DMS114 treated with DMSO at 0.1 percent for 48 hours (cell line): ENCODE measurements around the gene MESP1.
A peak's percentile ranks its signal among the peaks of the same experiment; 100 is the strongest.
"Not testable (repeated sequence)": the region's sequence is repeated elsewhere in the genome, so short reads cannot be mapped to it uniquely, and the experiment has no call there.

Experiments used
- DNase-seq: peaks from one replicate; lab custom pipeline; 2025; ENCODE audit not compliant: unreplicated experiment; lab: John Stamatoyannopoulos, UW

Gene MESP1

GRCh38 chr15:89750560-89751542, at the start of gene MESP1:
TSS of gene MESP1 (minus strand) at chr15:89751249. CDS start at chr15:89751231, 18 bp downstream.
- peak; percentile 92 for DNase-seq

- no peak for DNase-seq
These were observed 49.0 kb upstream of the MESP1 start for GRCh38 chr15:89799918-89800498.

DNA sequence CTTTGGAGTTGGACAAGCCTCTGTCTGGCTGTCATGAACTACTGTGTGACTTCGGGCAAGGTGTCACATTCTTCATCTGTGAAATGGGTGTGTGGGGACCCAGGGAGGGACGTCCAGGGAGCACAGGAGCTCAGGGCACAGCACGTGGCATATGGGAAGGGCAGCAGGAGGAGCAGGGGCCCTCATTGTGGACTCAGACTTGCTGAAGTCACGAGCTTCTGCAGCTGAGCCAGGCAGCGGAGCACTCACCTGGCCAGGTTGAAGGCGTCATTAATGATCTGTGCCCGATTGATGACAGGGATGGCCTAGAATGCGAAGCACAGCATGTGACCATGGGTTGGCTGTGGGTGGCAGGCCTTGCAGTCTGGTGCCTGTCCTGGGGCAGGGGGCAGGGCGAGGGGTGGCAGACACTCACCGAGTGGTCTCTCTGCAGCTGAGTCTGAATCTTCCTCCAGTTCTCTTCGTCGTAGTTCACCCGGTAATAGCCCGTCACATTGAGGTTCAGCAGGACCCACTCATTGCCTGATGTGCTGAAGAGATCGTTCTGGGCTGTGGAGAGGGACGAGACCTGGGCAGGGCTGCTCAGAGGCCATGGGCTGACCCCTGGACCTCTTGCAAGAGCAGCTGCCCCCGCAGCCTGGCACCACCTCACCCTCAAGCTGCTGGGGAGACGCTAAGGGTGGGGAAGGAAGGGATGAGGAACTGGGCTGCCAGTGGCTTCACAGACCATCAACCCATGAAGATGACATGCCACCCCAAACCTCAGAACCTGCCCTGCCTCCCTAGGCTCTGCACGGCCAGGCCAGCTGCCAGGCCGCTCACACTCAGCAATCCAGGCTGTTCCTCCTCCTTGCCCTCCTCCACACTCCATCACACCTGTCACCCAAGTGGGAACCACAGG, 48.2 kb upstream of the MESP1 start:
- no peak for DNase-seq

DNA sequence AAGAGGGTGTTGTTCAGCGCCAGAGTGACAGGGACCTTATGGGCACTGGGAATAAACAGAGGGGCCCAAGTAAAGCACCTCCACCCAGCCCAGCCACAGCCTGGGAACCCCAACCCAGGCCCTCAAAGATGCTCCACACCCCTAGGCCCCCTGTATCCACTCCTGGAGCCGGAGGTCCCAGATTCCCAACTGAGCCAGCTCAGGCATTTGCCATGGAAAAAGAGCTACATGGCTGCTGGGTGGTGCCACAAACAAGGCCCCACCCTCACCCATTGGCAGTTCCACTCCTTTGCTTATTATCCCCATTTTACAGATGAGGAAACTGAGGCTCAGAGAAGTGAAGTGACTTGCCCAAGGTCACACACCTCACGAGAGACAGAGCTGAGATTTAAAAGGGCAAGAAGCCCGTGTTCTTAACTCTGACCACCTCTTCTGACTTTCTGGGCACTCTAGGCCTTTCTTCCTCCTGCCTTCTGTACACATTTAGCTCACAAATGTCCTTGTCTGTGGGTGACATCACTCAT, 46.7 kb upstream of the MESP1 start:
- no peak for DNase-seq

DNA sequence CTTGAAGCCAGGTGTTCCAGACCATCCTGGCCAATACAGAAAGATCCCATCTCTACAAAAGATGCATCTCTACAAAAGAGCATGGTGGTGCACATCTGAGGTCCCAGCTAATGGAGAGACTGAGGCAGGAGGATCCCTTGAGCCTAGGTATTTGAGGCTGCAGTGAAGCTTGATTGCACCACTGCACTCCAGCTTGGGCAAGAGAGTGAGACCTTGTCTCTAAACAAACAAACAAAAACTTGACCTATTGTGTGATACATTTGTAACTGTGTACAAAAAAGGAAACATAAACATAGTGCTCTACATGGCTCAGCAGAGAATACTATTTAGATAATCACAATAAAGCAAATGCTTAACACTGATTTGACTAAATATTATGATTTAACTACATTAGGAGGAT, 44.9 kb upstream of the MESP1 start:
- DNase-seq: no peak

DNA sequence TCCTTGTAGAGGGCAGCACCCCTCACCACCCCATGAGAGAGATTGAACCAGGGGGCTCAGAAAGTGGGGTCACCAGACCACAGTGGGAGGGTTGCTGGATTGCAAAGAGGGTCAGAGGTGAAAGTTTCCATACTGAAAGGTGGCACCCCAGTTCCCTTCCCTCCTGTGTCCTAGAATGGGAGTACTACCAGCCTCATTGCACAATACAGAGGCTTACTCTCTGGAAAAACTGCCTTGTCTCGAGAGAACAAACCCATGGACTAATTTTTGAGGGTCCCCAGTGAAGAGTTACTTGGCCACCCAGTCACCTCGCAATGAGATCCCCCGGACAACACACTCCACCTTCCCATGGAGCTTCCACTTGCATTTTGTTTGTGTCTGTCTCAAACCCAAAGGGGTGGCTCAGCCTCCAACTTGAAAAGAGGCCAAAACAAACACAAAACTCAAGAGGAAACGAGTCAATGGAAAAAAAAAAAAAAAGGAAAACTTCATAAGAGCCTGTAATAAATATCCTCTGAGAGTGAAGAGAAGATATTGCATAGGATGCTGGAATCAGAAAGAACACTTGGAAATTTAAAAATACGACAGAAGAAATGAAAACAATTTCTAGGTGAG, 43.7 kb upstream of the MESP1 start:
- no peak for DNase-seq

DNA sequence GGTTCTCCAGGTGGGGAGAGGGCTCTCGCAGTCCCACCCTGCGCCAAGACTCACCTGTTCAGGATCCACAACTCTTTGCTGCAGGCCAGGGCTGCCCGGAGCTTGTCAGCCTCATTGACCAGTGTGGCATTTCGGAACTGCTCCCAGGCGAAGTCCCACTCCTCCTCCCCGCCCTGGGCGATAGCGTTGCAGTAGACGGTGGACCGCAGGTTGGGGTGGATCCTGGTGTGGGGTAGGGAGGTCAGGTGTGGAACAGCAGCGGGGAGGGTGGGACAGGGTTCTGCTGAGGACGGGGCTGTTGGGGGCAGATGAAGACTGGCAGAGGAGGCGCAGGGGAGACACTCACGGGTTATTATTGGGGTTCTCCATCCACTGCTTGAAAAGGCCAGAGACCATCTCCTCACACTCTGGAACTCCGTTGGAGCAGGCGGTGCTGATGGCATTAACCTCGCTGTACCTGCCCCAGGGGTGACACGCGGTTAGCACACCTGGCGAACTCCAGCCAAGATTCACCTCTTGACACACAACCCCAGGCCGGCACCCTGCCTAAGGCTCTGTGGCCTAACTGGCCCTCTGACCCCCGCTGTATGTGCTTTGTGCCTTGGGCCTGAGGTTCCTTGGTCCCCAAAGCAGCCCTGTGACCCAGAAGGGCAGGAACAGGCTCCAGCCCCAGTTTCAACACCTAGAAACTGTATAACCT, 41.2 kb upstream of the MESP1 start:
- DNase-seq: no peak

GRCh38 chr15:89790661-89791060, 39.6 kb upstream of the MESP1 start:
- no peak for DNase-seq

GRCh38 chr15:89790206-89790605, 39.2 kb upstream of the MESP1 start:
- DNase-seq: no peak

GRCh38 chr15:89788585-89788984, 37.5 kb upstream of the MESP1 start:
- not testable (repeated sequence) for DNase-seq

DNA sequence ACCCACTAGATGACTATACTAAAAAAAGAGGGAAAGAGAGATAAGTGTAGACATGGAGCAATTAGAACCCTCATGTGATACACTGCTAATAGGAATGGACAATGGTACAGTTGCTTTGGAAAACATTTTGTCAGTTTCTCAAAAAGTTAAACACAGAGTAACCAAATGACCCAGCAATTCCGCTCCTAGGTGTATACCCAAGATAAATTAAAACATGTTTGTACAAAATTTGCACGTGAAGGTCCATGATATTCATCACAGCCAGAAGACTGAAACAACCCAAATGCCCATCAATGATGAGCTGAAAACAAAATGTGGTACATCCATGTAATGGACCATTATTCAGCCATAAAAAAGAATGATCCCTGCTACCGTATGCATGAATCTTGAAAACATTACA, 36.9 kb upstream of the MESP1 start:
- no peak for DNase-seq

- DNase-seq: no peak
These were observed 34.7 kb upstream of the MESP1 start for GRCh38 chr15:89785774-89786140.

DNA sequence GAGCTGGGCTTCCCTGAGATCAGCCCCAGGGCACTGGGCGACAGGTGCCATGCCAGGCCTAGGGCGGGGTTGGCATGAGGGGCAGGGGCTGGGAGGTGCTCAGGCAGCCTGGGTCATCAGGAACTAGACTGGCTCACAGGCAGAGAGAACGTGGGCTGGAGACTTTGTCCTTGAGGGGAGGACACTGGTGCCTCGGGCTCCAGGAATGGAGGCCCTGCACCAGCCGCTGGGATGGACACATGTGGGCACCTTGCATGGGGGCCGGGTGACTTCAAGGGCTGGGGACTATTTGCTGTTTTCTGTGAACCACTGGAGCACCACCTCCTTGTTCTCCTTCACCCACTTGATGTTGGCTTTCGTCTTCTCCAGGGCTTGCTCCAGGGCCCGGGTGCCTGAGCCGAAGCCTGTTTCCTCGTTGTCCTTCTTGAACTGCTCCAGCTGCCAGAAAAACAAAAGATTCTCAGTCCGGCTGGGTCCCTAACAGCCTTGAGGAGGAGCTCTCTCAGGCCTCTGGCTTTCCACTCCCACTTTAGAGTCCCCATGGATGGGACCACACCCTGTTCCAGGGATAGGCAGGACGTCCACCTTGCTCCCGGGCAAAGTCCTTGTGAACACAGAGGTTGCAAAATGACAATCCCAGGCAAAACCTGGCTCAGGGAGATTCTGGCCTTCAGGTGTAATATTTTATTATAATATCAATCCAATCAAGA, 34.2 kb upstream of the MESP1 start:
- DNase-seq: no peak

GRCh38 chr15:89784686-89784960, 33.6 kb upstream of the MESP1 start:
- DNase-seq: no peak

DNA sequence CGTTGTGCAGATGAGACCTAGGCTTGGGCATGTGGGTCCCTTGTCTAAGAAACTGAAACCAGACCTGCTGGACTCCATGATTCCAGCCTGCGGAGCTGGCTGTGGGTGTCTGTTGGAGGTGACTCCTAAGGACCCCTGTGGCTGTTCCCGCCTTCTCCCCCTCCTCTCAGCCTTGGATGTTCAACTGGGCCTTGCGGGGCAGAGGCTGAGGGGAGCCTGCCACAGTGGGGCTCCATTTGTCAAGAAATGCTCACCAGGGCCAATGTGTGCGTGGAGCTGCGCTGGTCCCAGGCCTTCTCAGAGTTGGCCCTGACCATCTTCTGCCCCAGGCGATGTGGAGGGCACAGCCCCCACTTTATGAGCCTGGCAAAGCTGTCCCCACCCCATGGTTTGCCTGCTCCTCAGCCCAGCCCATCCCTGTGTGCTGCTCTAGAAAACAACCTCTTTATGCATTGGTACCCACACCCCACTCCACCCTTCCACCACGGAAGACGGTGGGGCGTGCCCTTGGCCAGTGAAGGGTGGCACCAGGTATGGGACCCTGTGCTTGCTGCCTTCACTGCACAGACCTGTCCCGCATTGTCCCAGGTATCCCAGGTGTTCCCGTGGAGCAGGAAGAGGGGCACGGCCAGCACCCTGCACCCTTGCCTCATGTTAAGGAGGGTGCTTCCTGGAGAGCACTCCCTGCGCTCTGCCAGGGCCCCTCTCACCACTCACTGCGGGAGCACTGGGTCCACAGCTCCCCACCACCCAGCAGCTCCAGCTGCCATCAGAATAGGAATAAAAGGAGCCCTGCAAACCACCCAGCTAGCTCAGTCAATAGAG, 33.0 kb upstream of the MESP1 start:
- DNase-seq: no peak

- DNase-seq: no peak
These were observed 32.2 kb upstream of the MESP1 start for GRCh38 chr15:89783111-89783860.

DNA sequence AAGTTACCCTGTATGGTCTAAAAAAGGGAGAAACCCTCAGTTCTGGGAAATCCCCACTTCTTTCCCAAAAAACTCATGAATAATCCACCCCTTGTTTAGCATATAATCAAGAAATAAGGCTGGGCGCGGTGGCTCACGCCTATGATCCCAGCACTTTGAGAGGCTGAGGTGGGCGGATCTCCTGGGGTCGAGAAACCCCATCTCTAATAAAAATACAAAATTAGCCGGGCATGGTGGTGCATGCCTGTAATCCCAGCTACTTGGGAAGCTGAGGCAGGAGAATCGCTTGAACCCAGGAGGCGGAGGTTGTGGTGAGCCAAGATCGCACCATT, 31.5 kb upstream of the MESP1 start:
- not testable (repeated sequence) for DNase-seq

DNA sequence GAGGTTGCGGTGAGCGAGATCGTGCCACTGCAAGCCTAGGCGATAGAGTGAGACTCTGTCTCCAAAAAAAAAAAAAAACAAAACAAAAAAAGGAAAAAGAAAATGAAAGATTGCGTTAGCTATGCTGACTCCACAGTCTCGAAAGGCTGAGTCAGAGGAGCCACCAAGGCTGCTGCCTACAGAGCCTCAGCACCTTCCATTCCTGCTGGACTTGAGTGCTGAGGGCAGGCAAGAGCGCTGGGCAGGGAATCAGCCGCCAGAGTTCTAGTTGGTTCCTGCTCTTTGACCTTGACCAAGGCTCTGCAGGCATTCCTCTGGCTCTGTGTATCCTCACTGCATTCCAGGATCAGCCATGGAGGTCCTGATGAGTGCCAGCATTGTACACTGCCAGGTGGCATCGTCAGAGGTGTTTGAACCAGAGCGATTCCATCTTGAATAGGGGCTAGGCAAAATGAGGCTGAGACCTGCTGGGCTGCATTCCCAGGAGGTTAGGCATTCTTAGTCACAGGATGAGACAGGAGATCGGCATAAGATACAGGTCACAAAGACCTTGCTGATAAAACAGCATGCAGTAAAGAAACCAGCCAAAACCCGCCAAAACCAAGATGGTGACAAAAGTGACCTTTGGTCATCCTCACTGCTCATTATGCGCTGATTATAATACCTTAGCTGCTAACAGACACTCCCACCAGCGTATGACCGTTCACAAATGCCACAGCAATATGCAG, 31.0 kb upstream of the MESP1 start:
- no peak for DNase-seq
